GM12891 (cell line): ENCODE measurements around the gene SMG7.

ENCODE experiments used
- DNase-seq: peaks from one replicate; pipeline ENCODE4 v3.0.0; 2011; ENCODE audit warnings: low spot score; ENCODE audit not compliant: insufficient read length
- FAIRE-seq: peaks from 2 replicates; lab custom pipeline; 2011; peaks lifted over from hg19 to GRCh38; lab: Jason Lieb, UNC
- PAX5 ChIP-seq: IDR thresholded peaks from 2 replicates; pipeline ENCODE4 v1.6.1; 2011; ENCODE audit warnings: low read length, moderate library complexity, mild to moderate bottlenecking; ENCODE audit not compliant: insufficient read depth, severe bottlenecking
- POLR2A ChIP-seq: IDR thresholded peaks from 2 replicates; pipeline ENCODE4 v1.6.1; 2011; ENCODE audit warnings: low read depth, low read length, control low read depth
- POLR2AphosphoS5 ChIP-seq: IDR thresholded peaks from 2 replicates; pipeline ENCODE4 v1.6.1; 2011; ENCODE audit warnings: low read depth, low read length, control low read depth
- POU2F2 ChIP-seq: IDR thresholded peaks from 2 replicates; pipeline ENCODE4 v1.6.1; 2011; ENCODE audit warnings: low read depth, mild to moderate bottlenecking, control low read depth, low read length, moderate library complexity
- SPI1 ChIP-seq: IDR thresholded peaks from 2 replicates; pipeline ENCODE4 v1.6.1; 2011; ENCODE audit warnings: low read depth, low read length, control low read depth
- TAF1 ChIP-seq: IDR thresholded peaks from 2 replicates; pipeline ENCODE4 v1.6.1; 2011; ENCODE audit warnings: low read depth, low read length, control low read depth

SMG7 gene

DNA sequence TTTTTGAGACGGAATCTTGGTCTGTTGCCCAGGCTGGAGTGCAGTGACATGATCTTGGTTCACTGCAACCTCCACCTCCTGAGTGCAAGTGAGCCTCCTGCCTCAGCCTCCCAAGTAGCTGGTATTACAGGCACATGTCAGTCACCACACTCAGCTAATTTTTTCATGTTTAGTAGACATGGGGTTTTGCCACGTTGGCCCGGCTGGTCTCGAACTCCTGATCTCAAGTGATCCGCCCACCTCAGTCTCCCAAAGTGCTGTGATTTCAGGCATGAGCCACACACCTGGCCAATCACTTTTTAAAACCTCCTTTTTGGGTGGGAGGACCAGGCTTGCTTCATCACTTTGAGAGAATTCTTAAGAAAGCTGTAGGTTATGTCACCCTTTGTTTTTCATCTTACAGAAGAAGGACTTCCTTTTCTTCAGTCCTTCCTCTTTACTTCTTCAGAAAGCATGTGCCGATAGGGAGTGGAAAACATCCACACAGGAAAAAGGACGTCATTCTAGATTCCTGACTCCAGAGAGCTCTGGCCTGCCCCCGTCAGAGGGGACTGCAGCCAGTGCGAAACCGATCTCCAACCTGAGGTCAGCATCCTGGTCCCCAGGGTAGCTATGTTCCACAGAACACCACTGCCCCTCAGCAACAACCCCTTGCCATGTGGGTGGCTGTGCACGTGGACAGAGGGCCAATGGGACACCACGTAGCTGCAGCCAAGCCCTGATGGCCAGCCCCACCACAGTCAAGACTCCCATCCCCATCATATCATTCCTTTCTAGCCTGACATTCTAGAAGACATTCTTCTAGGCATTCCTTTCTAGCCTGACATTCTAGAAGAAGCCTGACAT, 96.1 kb downstream of the SMG7 start:
- no peak for FAIRE-seq
- no peak for DNase-seq
- TF ChIP-seq PAX5 (no peak), TAF1 (no peak), SPI1 (no peak), POLR2AphosphoS5 (no peak), POU2F2 (no peak), POLR2A (no peak)

DNA sequence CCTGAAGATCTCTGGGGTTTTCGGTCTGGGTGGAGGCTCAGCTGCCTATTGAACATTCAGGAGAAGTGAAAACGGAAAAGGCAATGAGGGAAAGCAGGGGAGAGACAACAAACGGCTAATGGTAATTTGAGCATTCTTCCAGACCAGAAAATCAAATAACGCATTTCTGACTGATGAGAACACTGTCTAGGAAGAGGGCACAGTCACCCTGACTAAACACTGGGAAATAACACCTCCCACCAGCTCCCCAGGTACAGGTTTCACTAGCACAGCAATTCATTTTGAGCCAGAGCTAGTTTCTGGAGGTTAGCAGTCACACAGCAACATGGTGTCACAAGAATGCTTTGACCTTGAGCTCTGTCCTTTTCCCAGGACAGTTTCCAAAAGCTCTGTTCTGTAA, 96.8 kb downstream of the SMG7 start:
- no peak for DNase-seq
- no peak for FAIRE-seq
- no peak for TF ChIP-seq POLR2AphosphoS5
- no peak for TF ChIP-seq PAX5
- no peak for TF ChIP-seq SPI1
- TF ChIP-seq POLR2A: no peak
- TF ChIP-seq TAF1: no peak
- no peak for TF ChIP-seq POU2F2

DNA sequence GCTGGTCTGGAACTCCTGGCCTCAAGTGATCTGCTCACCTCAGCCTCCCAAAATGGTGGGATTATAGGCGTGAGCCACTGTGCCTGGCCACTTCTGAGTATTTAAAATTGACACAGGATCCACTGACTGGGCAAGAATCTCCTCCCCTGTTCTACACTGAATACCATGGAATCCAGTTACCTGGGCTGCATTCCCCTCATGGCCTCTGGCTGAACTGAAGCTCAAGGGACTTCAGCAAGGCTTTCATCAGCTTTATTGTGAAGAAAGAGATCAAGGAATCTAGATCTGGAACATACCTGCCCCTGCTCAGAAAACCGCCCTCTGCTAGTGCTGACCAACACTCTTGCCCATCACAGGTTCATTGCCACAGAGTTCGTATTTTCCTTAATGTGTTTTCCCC, 97.5 kb downstream of the SMG7 start:
- TF ChIP-seq POLR2AphosphoS5: no peak
- TF ChIP-seq TAF1: no peak
- TF ChIP-seq POLR2A: no peak
- no peak for TF ChIP-seq SPI1
- no peak for TF ChIP-seq PAX5
- TF ChIP-seq POU2F2: no peak
- DNase-seq (no peak), FAIRE-seq (no peak)

DNA sequence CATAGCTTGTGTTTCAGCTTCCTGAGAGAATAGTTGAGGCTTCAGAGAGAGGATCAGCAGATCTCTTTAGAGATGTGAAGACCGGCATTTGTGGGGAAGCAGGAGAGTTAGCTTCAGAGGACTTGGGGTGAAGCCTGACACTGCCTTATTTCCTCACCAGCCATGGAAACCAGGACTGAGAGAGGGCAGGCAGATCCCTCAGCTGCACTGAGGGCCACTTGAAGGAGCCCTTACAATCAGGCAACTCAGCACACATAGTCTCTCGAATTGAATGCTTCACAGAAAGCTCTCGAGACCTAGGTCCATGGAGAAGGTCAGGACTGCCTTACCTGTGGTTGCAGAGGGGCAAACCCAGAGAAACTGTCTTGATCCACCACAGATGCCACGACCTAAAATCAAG, 98.2 kb downstream of the SMG7 start:
- FAIRE-seq (no peak), DNase-seq (no peak)
- TF ChIP-seq POLR2A (no peak), SPI1 (no peak), TAF1 (no peak), POU2F2 (no peak), PAX5 (no peak), POLR2AphosphoS5 (no peak)

DNA sequence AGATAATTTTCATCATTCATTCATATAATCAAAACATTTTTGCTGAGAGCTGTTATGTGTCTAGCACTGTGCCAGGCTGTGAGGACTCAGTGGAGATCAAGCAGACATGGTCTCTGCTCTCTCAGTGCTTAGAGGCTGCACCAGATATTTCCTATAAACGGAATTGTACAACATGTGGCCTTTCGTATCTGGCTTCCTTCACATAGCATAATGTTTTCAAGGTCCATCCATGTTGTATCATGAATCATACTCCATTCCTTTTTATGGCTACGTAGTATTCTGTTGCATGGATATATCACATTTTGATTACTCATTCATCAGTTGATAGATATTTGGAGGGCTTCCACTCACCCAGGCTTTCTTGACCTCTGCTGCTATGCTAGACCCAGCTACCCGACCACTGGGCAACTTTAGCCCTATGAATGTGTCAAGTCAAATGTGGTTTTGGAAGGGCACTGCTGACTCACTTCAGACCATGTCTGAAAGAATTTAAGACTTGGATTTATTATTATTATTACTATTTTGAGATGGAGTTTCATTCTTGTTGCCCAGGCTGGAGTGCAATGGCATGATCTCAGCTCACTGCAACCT, 99.5 kb downstream of the SMG7 start:
- TF ChIP-seq POU2F2: no peak
- FAIRE-seq (no peak), DNase-seq (no peak)

DNA sequence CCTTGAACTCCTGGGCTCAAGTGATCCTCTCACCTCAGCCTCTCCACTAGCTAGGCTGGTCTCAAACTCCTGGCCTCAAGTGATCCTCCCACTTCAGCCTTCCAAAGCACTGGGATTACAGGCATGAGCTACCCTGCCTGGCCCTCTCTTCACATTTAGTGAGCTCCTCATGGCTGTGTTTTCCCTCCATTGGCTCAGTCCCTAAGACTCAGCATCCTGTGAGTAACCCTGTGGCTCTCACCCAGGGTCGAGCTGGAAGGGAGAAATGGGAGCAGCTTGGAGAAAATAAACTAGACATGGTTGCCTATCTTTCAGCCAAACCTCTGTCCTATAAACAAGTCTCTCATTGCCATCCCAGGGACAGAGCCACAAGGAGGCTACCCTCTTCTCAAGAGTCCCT, 100.4 kb downstream of the SMG7 start:
- TF ChIP-seq SPI1 (no peak), POLR2A (no peak)
- FAIRE-seq: no peak
- no peak for DNase-seq

DNA sequence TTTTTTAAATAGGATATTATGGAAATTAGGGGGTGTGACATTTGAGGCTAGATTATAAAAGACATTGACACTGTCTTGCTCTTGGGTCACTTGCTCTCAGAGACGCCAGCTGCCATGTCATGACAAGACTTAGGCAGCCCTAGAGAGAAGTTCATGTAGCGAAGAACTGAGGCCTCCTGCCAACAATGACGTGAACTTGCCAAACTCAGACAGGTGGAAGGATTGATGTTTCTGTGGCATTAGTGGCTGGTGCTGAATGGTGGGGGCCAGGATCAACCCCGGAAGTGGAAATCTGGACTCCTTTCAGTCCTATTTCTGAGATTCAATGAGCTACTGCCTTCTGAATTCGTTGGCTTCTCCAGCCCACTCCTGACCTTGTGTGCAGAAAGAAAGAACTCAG, 103.3 kb downstream of the SMG7 start:
- TF ChIP-seq TAF1: no peak
- no peak for TF ChIP-seq PAX5
- TF ChIP-seq POU2F2: no peak
- no peak for TF ChIP-seq POLR2AphosphoS5
- TF ChIP-seq SPI1: no peak
- TF ChIP-seq POLR2A: no peak
- no peak for DNase-seq
- FAIRE-seq: no peak

DNA sequence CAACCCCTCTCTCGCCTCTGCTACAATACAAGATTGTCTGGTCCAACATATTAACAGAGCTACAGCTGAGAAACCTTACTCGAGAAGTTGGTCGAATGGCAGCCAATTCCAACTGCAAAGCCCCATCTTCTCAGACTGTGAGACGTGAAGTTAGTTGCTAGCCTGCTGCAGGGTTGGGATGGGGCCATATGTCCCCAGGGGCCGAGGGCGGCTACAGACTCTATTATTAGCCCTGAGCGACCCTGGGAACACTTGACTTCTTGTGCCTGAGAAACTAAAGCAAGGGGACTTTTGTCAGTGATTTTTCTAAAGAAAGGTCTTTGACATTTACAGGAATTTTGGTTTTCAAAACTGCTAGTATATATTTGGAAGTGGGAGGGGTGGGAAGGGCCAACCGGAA, 104.2 kb downstream of the SMG7 start:
- TF ChIP-seq PAX5 (no peak), POLR2A (no peak), POLR2AphosphoS5 (no peak), POU2F2 (no peak), TAF1 (no peak), SPI1 (no peak)
- DNase-seq: no peak
- no peak for FAIRE-seq

DNA sequence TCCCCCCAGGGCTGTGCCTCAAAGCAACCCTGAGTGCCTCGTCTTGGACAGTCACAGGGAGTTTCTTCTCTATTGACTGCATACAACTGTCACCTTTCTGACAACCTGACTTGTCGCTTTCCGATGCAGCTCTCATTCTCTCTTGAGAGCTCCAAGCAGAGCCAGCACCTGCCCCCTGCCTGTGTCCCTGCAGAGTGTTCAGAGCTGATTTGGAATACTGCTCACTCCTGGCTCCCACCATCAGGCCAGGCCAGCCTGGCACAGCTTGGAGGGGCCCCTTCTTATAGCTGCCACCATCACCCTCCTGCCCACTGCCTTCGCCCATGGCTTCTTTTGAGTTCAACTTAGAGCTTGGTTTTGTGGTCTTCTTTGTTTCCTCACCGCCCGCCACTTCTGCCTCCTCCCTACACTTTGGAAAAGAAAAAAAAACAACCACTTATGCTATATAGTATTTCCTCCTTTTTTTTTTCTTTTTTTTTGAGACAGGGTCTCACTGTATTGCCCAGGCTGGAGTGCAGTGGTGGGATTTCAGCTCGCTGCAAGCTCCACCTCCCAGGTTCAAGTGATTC, 105.7 kb downstream of the SMG7 start:
- DNase-seq: no peak
- no peak for FAIRE-seq
- no peak for TF ChIP-seq POLR2AphosphoS5
- no peak for TF ChIP-seq TAF1
- no peak for TF ChIP-seq PAX5
- TF ChIP-seq SPI1: no peak
- no peak for TF ChIP-seq POLR2A

DNA sequence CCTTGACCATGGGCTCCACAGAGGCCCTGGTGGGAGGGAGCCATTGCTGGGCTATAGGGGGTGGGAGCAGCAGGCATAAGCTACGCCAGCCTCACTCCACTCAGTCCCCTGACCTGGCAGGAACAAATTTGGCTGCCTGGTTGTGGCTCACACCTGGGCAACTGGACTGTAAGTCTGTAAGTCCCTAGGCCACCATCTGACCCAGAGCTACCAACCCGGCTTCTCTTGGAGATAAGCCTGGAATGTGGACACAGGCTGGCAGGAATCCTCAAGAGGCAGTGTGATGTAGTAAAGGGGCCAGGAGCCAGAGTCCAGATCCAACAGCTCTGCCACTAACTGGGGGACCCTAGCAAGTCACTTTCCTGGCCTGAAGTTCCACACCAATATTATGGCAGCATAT, 106.6 kb downstream of the SMG7 start:
- DNase-seq (no peak), FAIRE-seq (no peak)
- TF ChIP-seq POLR2A: no peak
- no peak for TF ChIP-seq POU2F2
- TF ChIP-seq TAF1: no peak
- no peak for TF ChIP-seq POLR2AphosphoS5
- TF ChIP-seq PAX5: no peak
- no peak for TF ChIP-seq SPI1
